KOPT-K1 (cell line): ENCODE measurements around the gene ADAM15.

Source experiments
- H3K27ac ChIP-seq: fragments of 200-600 bp; sonication (generic); 2 replicates; pipeline ENCODE4 v1.5.1; 2016; ENCODE audit warnings: antibody characterized with exemption, mild to moderate bottlenecking, low read depth, low read length; ENCODE audit not compliant: poor library complexity, severe bottlenecking
- H3K36me3 ChIP-seq: fragments of 200-600 bp; sonication (generic); 2 replicates; pipeline ENCODE4 v1.5.1; 2017; ENCODE audit warnings: antibody characterized with exemption, mild to moderate bottlenecking, low read length, moderate library complexity; ENCODE audit not compliant: insufficient read depth
- H3K9me3 ChIP-seq: fragments of 200-600 bp; sonication (generic); 2 replicates; pipeline ENCODE4 v1.5.1; 2017; ENCODE audit warnings: antibody characterized with exemption, low read length, mild to moderate bottlenecking; ENCODE audit not compliant: insufficient read depth, poor library complexity, severe bottlenecking

The ADAM15 gene

DNA sequence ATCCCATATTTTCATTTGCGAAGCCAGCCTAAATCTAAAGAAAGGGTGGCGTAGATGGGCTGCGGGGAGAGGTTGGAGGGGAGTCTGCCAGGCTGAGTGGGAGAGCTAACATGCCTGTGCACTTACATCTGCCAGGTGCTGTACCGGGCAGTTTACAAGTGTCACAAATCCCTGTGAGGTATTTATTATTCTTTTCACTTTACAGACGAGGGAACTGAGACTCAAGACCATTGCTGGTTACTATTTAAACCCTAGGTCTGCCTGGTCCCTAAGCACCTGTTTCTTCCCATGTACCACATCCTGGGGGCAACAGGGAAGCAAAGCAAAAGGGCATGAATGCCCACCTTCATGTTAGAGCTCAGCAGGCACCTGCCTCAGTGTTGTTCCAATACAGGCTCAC lies 57.2 kb downstream of the ADAM15 start:
- H3K27ac ChIP-seq, result no peak overlapping the region
- H3K9me3 ChIP-seq, result no peaks in the 10 kb centered on the region
- no peaks in the 10 kb centered on the region for H3K36me3 ChIP-seq

DNA sequence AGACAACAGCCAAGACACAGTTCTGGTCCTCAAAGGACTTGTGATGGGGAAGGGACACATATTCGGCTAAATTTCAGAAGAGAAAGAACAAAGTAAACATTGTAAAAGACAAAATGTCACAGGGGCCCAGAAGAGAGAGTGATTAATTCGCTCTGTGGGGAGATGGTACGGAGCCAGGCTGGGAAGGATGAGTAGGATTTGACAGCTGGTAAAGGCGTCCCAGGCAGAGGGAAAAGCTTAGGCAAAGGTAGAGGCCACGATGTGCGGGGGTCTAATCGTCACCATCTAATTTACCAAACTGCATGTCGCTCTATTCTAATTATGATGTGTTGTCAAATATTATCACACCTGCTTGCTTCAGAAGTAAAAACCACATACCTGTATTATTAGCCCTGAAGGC lies 59.3 kb downstream of the ADAM15 start:
- no peaks in the 10 kb centered on the region for H3K36me3 ChIP-seq
- H3K27ac ChIP-seq, result no peak overlapping the region
- no peaks in the 10 kb centered on the region for H3K9me3 ChIP-seq

DNA sequence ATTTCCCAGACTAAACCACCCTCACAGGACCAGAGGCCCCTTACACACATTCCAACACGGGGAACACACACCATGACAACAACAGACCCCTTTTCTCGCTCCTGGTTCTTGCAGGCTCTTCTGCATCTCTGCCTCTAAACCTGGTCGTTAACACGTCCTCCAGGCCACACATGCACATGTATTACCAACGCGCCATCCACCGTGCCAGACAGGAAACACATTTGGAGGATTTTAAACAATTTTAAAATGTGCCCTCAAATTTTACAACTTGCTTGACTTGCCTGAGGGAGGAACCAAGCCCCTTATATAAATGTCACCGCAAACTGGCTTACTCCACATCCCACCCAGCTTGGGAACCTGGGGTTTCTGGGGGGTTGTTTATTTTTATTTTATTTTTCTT lies 59.7 kb downstream of the ADAM15 start:
- no peaks in the 10 kb centered on the region for H3K9me3 ChIP-seq
- no peaks in the 10 kb centered on the region for H3K36me3 ChIP-seq
- no peak overlapping the region for H3K27ac ChIP-seq
